HepG2 (cell line): ENCODE data around the gene GNGT2. TPM values are rescaled to one million over a fixed set of nuclear protein-coding genes. Genes with fewer than 3 reads are reported as not detected.

Experiments used
- ATAC-seq: fragments of 200-7000 bp; cut with Tn5 transposase; 3 replicates; pipeline ENCODE4 v1.9.1; 2020; ENCODE audit warnings: mild to moderate bottlenecking, moderate library complexity
- BruUV-seq: library from RNA; stranded (reverse); fragments of 400-500 nt; replicated peaks from 2 replicates; lab custom pipeline; 2021; lab: Mats Ljungman, UMichigan
- CTCF ChIA-PET: fragments of 300-600 bp; formaldehyde crosslinking; extraction: SDS; loops from one replicate; lab custom pipeline; 2021; ENCODE audit warnings: low total read pairs, inconsistent platforms, low intra/inter-chr PET ratio; lab: Yijun Ruan, JAX
- POLR2A ChIA-PET: fragments of 350-600 bp; sonication (Branson Sonifier 250); formaldehyde crosslinking; loops from one replicate; lab custom pipeline; 2020; ENCODE audit warnings: antibody characterized with exemption, inconsistent platforms; lab: Yijun Ruan, JAX
- DNase-seq: peaks from one replicate; pipeline ENCODE4 v3.0.0-alpha.2; 2015; ENCODE audit warnings: low spot score
- FAIRE-seq: peaks from 3 replicates; lab custom pipeline; 2011; peaks lifted over from hg19 to GRCh38; lab: Jason Lieb, UNC
- H2AFZ ChIP-seq: one replicate; pipeline ENCODE4 v1.6.1; 2011; ENCODE audit warnings: low read length, inconsistent platforms
- H3K27ac ChIP-seq: fragments of 300-600 bp; 3 replicates; pipeline ENCODE4 v1.8.0; 2011; ENCODE audit warnings: mixed run types, mild to moderate bottlenecking, mixed read lengths, low read length, inconsistent platforms; ENCODE audit not compliant: insufficient read depth; ENCODE audit errors: extremely low read length
- H3K27me3 ChIP-seq, 2 experiments: fragments of 200-600 bp in 1 of 2; 2 replicates in 1 of 2; 3 replicates in 1 of 2; pipeline versions ENCODE4 v1.6.0 to v1.8.0; 2011; ENCODE audit warnings: low read length in 2 of 2, mild to moderate bottlenecking in 2 of 2, moderate library complexity in 2 of 2, inconsistent platforms in 1 of 2; ENCODE audit not compliant: insufficient read depth in 2 of 2, control insufficient read depth in 1 of 2
- H3K36me3 ChIP-seq, 2 experiments: fragments of 200-600 bp in 1 of 2; replicated peaks in 1 of 2; 2 replicates in 1 of 2; 3 replicates in 1 of 2; pipeline versions ENCODE4 v1.5.1 to v1.8.0; 2011; ENCODE audit warnings: low read length in 2 of 2, inconsistent platforms in 1 of 2; ENCODE audit not compliant: insufficient read depth in 2 of 2, control insufficient read depth in 1 of 2
- H3K4me1 ChIP-seq: 2 replicates; pipeline ENCODE4 v1.5.1; 2012; ENCODE audit warnings: low read length, inconsistent platforms; ENCODE audit not compliant: insufficient read depth
- H3K4me2 ChIP-seq: 2 replicates; pipeline ENCODE4 v1.6.0; 2011; ENCODE audit warnings: low read depth, low read length, inconsistent platforms
- H3K4me3 ChIP-seq, 3 experiments: fragments of 200-600 bp in 1 of 3; sonication (generic), shearing (Covaris generic) in 1 of 3; replicated peaks in 1 of 3; 2 replicates each; pipeline ENCODE4 v1.5.1; 2011 to 2016; ENCODE audit warnings: low read length in 3 of 3, inconsistent platforms in 2 of 3, low read depth in 2 of 3, mild to moderate bottlenecking in 2 of 3, control low read depth in 1 of 3, mixed read lengths in 1 of 3; ENCODE audit not compliant: insufficient read depth in 1 of 3
- H3K79me2 ChIP-seq: one replicate; pipeline ENCODE4 v1.6.1; 2011; ENCODE audit warnings: low read length, inconsistent platforms; ENCODE audit not compliant: insufficient read depth
- H3K9ac ChIP-seq: 2 replicates; pipeline ENCODE4 v1.6.0; 2011; ENCODE audit warnings: mild to moderate bottlenecking, low read depth, low read length, inconsistent platforms; ENCODE audit not compliant: insufficient read depth
- H3K9me3 ChIP-seq: 2 replicates; pipeline ENCODE4 v1.5.1; 2012; ENCODE audit warnings: mild to moderate bottlenecking, low read length
- H4K20me1 ChIP-seq: 2 replicates; pipeline ENCODE4 v1.6.0; 2011; ENCODE audit warnings: inconsistent platforms, mild to moderate bottlenecking, low read length, moderate library complexity; ENCODE audit not compliant: insufficient read depth
- ARNTL ChIP-seq: sonication (generic); formaldehyde crosslinking; IDR thresholded peaks from 2 replicates; pipeline ENCODE4 v1.4.0; 2020; ENCODE audit warnings: mild to moderate bottlenecking, missing genetic modification reagents
- NFE2L1 ChIP-seq: sonication (generic); formaldehyde crosslinking; IDR thresholded peaks from 2 replicates; pipeline ENCODE4 v1.4.0; 2020; ENCODE audit warnings: missing genetic modification reagents, mild to moderate bottlenecking, borderline replicate concordance
- RFX5 ChIP-seq: IDR thresholded peaks from 2 replicates; pipeline ENCODE4 v1.6.1; 2011; ENCODE audit warnings: low read depth, low read length, improper control_type of control experiment
- TAF15 ChIP-seq: fragments of 200-400 bp; formaldehyde crosslinking; IDR thresholded peaks from one replicate; pipeline ENCODE4 v1.6.1; 2018; ENCODE audit warnings: mild to moderate bottlenecking, low read depth, low read length; ENCODE audit not compliant: poor library complexity, severe bottlenecking
- THAP11 ChIP-seq: IDR thresholded peaks from 2 replicates; pipeline ENCODE4 v1.6.1; 2016; ENCODE audit warnings: missing biosample characterization, missing genetic modification reagents
- ZNF326 ChIP-seq: sonication (generic); formaldehyde crosslinking; IDR thresholded peaks from 2 replicates; pipeline ENCODE4 v1.4.0; 2020; ENCODE audit warnings: missing genetic modification reagents, borderline replicate concordance
- ZNF484 ChIP-seq: sonication (generic); formaldehyde crosslinking; IDR thresholded peaks from 2 replicates; pipeline ENCODE4 v1.5.1; 2020; ENCODE audit warnings: mild to moderate bottlenecking, low read depth, missing genetic modification reagents, borderline replicate concordance
- ZNF589 ChIP-seq: sonication (generic); formaldehyde crosslinking; conservative IDR thresholded peaks from 2 replicates; pipeline ENCODE4 v1.8.0; 2022; ENCODE audit warnings: mild to moderate bottlenecking, moderate library complexity, missing genetic modification reagents
- ZNF746 ChIP-seq: sonication (generic); formaldehyde crosslinking; IDR thresholded peaks from 2 replicates; pipeline ENCODE4 v1.8.0; 2022; ENCODE audit warnings: mild to moderate bottlenecking, missing genetic modification reagents
- WGBS: methylation state at CpG from one replicate; pipeline ENCODE4 v1.1.6; 2017; ENCODE audit warnings: low lambda C conversion rate; 5-methylcytosine and 5-hydroxymethylcytosine counted together
- in situ Hi-C: cut with HindIII; loops from 2 replicates; pipeline ENCODE4 v1.10.0; 2017; ENCODE audit warnings: low pct_unique_long_range_greater_than_20kb; ENCODE audit not compliant: extremely low pct_ligation_motif_present
- intact Hi-C: fragments of 100-400 bp; cut with micrococcal nuclease; formaldehyde crosslinking; loops from one replicate; pipeline ENCODE4 v1.10.0; 2022; ENCODE audit not compliant: unreplicated experiment
- polyA plus RNA-seq, 8 experiments: library from polyadenylated mRNA; depleted of rRNA in 3 of 8; stranded (reverse) in 7 of 8; unstranded in 1 of 8; fragments of >200 nt; fragmentation: Illumina TruSeq in 4 of 8; extraction: Trizol in 4 of 8; gene quantifications; 2 replicates each; pipeline versions ENCODE4 v1.2.1 to v1.2.3, GENCODE V29; 2011 to 2016; ENCODE audit warnings: low read depth in 4 of 8, missing spikeins in 1 of 8, mixed read lengths in 1 of 8; ENCODE audit not compliant: insufficient read depth in 1 of 8
- total RNA-seq, 5 experiments: library from RNA; depleted of rRNA; stranded (reverse); fragments of >200 nt; fragmentation: Illumina TruSeq; extraction: Trizol; gene quantifications; 2 replicates each; pipeline ENCODE4 v1.2.3, GENCODE V29; 2016; ENCODE audit warnings: low read depth in 1 of 5
- TF ChIP-seq, protein P1 (sequence below): sonication (generic); formaldehyde crosslinking; IDR thresholded peaks from 2 replicates; pipeline ENCODE4 v1.4.0; 2020; ENCODE audit warnings: mild to moderate bottlenecking, missing genetic modification reagents
- TF ChIP-seq, protein P2 (sequence below): fragments of 450-650 bp; IDR thresholded peaks from 2 replicates; pipeline ENCODE4 v1.6.1; 2017; ENCODE audit warnings: mild to moderate bottlenecking

GNGT2 gene
- total and polyA plus RNA-seq, 2 of the 13 experiments (the other 11 are each of a cell fraction or from before 2014, with no cell fraction given), result not detected

DNA sequence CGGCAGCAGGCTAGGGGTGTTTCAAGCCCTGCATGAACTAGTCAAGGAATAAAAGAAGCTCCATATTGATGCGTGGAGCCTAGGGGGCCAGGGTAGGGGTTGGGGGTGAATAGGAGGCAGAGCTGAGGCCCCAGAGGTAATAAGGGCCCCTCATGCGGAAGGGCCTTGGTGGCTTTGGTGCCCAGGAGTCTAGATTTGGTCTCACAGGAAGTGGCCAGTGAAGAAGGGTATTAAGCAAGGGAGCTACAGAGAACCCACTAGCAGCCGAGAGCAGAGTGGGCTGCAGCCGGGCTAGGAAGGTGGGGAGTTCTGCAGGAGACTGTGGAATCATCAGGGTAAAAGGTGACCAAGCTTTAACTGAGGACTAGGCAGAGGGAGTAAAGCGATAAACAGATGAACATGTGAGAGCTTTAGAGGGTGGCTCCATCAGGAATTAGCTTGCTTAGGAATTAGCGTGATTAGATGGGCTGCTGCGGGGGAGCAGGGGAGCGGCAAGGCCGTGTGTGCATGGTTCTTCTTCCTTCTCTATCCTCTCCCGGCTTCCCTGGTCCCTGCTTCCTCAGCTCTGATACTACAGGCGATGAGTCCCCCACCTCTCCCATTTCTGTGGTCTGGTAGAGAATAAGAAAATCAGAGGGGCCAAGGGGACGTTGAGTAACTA lies 9.8 kb downstream of the GNGT2 start:
- H2AFZ ChIP-seq, result no peak overlapping the region
- WGBS, result 47% methylated on average over 13 of the region's 13 CpGs
- TF ChIP-seq RFX5 (no peak), TAF15 (no peak), ZNF746 (no peak), ZNF326 (CRISPR knock-in tag) (no peak), ARNTL (CRISPR knock-in tag) (no peak), THAP11 (CRISPR knock-in tag) (no peak), ZNF589 (CRISPR knock-in tag) (no peak), NFE2L1 (CRISPR knock-in tag) (no peak), ZNF484 (CRISPR knock-in tag) (no peak)
- TF ChIP-seq, protein P1, sequence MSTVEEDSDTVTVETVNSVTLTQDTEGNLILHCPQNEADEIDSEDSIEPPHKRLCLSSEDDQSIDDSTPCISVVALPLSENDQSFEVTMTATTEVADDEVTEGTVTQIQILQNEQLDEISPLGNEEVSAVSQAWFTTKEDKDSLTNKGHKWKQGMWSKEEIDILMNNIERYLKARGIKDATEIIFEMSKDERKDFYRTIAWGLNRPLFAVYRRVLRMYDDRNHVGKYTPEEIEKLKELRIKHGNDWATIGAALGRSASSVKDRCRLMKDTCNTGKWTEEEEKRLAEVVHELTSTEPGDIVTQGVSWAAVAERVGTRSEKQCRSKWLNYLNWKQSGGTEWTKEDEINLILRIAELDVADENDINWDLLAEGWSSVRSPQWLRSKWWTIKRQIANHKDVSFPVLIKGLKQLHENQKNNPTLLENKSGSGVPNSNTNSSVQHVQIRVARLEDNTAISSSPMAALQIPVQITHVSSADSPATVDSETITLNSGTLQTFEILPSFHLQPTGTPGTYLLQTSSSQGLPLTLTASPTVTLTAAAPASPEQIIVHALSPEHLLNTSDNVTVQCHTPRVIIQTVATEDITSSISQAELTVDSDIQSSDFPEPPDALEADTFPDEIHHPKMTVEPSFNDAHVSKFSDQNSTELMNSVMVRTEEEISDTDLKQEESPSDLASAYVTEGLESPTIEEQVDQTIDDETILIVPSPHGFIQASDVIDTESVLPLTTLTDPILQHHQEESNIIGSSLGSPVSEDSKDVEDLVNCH (CRISPR knock-in tag), result no peak
- TF ChIP-seq, protein P2, sequence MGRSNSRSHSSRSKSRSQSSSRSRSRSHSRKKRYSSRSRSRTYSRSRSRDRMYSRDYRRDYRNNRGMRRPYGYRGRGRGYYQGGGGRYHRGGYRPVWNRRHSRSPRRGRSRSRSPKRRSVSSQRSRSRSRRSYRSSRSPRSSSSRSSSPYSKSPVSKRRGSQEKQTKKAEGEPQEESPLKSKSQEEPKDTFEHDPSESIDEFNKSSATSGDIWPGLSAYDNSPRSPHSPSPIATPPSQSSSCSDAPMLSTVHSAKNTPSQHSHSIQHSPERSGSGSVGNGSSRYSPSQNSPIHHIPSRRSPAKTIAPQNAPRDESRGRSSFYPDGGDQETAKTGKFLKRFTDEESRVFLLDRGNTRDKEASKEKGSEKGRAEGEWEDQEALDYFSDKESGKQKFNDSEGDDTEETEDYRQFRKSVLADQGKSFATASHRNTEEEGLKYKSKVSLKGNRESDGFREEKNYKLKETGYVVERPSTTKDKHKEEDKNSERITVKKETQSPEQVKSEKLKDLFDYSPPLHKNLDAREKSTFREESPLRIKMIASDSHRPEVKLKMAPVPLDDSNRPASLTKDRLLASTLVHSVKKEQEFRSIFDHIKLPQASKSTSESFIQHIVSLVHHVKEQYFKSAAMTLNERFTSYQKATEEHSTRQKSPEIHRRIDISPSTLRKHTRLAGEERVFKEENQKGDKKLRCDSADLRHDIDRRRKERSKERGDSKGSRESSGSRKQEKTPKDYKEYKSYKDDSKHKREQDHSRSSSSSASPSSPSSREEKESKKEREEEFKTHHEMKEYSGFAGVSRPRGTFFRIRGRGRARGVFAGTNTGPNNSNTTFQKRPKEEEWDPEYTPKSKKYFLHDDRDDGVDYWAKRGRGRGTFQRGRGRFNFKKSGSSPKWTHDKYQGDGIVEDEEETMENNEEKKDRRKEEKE, result no peak
- no peaks in the 10 kb centered on the region for H3K9me3 ChIP-seq
- H4K20me1 ChIP-seq, result no peaks in the 10 kb centered on the region
- no peak overlapping the region for H3K27ac ChIP-seq
- POLR2A ChIA-PET, result no interaction called here
- no peak overlapping the region for H3K9ac ChIP-seq
- no TSS peak for BruUV-seq
- H3K4me3 ChIP-seq, result no peak overlapping the region
- FAIRE-seq (no peak), DNase-seq (no peak), ATAC-seq (no peak)
- 0 out of 2 replicates have a peak, but pooled peaks cover 7% of the 10 kb centered on the region for H3K4me1 ChIP-seq
- H3K4me2 ChIP-seq, result no peak overlapping the region
- intact Hi-C loops, result no loop called here
- peaks cover 1 to 38% of the 10 kb centered on the region in 2 experiments; a peak in 3 of 5 replicates for H3K27me3 ChIP-seq
- no peaks in the 10 kb centered on the region for H3K36me3 ChIP-seq
- CTCF ChIA-PET, result no interaction called here
- no peaks in the 10 kb centered on the region for H3K79me2 ChIP-seq
- in situ Hi-C loops, result no loop called here
